HG03457 (cell line): Measurements from ENCODE around the gene PPL.
"Not testable (repeated sequence)": the region's sequence is repeated elsewhere in the genome, so short reads cannot be mapped to it uniquely, and the experiment has no call there.

Source experiments
- ATAC-seq: cut with Tn5 transposase; IDR thresholded peaks from one replicate; pipeline ENCODE4 v1.9.1; 2021; ENCODE audit warnings: moderate number of reproducible peaks; ENCODE audit not compliant: unreplicated experiment

PPL gene

DNA sequence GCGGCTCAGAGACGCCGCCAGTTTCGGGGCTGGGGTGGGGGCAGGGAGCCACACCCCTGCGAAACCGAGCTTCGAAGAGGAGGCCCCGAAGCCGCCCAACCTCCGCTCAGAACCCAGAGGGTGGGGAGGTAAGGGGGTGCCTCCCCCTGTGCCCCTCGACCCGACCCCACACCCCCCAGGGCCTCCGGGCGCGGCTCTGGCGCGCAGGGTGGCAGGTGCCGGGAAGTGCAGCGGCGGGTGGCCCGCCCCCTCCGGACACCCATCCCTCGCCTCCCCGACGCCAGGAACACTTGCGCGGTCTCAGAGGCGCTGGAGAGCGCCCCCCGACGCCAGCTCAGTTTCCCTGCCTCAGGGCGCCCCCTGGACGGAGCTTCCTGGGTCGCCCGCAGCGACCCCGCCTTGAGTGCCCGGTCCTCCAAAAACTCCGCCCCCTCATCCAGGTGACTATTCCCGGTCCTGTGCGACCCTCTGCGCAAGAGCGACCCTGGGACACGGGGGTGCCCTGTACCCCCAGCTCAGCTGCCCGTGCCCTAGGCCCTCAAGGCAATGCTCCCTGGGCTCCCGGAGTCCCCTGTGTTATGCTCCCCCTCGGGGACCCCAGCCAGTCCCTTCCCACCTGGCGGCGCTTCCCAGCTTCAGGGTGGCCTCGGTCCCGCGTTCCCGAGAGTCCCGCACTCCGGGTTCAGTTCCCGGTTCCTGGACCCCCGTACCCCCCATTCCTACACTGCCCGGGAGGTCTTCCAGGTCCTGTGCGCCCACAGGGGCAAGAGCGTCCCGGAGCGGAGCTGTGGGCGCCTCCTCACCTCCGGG is 562 bp downstream of the PPL start:
- ATAC-seq: no peak

DNA sequence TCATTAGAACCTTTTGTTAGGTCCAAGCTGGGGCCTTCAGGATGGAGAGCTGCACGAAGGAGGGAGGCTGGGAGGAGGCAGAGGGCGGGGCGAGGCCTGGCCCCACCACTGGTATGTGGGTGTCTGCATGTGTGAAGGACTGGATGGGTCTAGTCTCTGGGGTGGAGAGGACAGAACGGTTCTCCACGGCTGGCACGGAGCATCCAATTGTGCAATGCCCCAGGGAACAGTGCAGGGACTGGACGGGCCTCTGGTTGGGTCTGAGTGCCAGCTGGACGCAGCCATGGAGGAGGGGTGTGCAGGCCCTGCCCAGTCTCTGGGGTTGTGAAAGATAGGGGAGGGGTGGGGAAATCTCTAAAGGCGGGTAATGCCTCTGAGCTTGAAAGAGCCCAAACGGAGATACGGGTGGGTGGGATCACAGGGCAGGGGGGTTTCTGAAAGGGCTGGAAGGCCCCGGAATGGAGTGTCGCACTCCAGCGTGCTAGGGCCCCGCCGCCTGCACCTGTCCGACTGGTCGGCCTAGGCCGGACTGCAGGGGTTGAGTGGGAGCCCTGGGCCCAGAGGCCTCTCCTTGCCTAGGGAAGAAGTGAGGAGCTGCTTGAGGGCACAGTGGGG is 1.6 kb downstream of the PPL start:
- ATAC-seq: no peak

- ATAC-seq: no peak
Observed at GRCh38 chr16:4934591-4934990, 2.4 kb downstream of the PPL start.

DNA sequence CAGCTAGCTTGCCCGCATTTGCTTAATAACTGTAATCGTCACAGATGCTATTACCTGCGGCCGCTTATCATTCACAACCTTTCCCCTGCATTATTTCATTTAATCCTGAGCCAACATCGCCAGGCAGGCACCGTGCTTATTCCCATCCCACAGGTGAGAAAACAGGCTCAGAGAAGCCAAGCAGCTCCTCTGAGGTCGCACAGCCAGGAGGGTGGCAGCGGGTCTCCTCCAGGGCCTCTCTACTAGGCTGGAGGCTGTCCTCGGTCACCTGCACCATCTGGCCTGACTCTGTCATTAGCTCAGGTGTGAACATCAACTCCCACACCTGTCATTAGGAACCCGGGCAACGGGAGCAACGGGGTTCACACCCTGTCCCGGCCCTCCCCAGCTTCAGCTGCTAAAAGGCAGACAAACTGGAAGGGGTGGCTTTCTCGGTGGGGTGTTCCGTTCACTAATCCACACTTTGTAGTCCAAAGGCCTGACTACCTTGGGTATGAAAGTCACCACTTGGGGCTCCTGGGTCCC is 3.0 kb downstream of the PPL start:
- no peak for ATAC-seq

- no peak for ATAC-seq
Observed at GRCh38 chr16:4933433-4933832, 3.5 kb downstream of the PPL start.

GRCh38 chr16:4931381-4931780 is 5.6 kb downstream of the PPL start:
- ATAC-seq: no peak

- ATAC-seq: not testable (repeated sequence)
Observed at GRCh38 chr16:4929619-4930018, 7.3 kb downstream of the PPL start.

DNA sequence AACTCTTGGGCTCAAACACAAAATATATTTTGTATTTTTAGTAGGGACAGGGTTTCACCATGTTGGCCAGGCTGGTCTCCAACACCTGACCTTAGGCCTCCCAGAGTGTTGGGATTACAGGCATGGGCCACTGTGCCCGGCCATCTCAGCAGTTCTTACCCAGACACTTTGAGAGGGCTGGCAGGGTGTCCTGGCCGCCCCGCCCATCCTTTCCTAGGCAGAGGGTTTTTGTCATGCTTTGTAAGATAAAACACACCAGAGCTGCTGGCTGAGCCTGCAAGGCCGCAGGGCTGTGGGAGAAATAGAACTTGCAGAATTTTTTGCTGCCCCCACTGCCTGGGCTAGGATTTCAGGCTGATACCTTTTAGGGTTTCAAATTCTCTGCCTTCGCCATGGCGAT is 8.7 kb downstream of the PPL start:
- ATAC-seq: no peak

GRCh38 chr16:4927661-4928060 is 9.3 kb downstream of the PPL start:
- ATAC-seq: no peak

GRCh38 chr16:4926928-4927327 is 10.0 kb downstream of the PPL start:
- no peak for ATAC-seq

DNA sequence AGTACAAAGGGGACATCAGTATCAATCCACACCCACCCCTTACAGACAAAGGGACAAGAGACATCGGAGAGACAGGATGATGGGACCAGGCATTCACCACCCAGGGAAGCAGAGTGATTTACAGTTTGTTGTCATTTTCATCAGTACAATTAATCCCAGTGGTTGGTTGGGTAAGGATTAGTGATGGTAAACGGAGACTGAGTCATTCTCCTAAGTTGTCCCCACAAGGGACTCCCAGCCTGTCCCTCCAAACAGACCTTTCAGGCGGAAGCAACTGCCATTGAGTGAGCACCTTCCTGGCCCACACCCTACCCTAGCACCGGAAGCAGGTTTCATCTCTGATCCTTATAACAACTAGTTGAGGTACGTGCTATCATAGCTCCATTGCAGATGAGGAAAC is 11.2 kb downstream of the PPL start:
- no peak for ATAC-seq

DNA sequence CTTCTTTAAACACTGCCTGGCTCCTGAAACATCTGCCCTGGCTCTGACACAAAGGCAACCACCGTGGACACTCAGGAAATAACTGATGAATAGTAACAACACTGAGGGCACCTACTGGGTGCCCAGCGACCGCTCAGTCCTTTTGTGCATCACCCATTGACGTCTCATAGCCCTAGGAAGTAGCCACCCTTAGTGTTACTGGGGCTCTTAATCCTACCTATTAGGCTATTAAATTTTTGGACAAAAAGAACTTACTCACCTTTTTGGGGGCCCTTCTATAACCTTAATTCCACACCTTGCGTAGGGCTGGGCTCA is 11.7 kb downstream of the PPL start:
- ATAC-seq: no peak

GRCh38 chr16:4924593-4925292 is 12.2 kb downstream of the PPL start:
- ATAC-seq: no peak

GRCh38 chr16:4923853-4924252 is 13.1 kb downstream of the PPL start:
- ATAC-seq: no peak

DNA sequence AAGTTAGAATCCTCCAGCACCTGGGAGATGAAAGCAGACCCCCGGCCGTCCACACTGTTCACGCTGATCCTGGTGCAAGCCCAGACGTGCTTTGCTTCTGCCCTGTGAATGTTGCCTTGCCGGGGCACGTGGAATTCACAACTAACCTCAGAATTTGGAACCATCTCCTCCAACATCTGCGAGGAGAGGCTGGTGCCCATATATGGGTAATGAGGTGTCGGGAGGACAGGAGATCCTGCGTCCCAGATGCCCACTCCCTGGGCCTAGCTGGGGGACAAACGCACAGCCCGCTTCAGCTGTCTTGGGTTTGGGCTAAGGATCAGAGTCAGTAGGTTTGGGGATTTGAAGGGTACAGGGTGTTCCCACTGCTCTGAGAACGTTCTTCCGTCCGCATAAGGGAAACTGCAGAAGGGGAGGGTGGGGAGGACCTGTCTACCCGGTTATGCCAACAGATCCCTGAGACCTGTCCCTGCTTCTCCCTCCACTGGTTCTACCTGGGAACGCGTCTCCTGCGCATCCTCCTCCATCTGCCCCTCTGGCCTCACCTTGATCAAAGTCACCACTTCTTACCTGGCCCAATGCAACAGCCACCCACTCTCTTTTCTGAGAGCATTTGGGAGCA is 14.1 kb downstream of the PPL start:
- ATAC-seq: no peak

GRCh38 chr16:4920826-4921225 is 16.1 kb downstream of the PPL start:
- ATAC-seq: no peak

DNA sequence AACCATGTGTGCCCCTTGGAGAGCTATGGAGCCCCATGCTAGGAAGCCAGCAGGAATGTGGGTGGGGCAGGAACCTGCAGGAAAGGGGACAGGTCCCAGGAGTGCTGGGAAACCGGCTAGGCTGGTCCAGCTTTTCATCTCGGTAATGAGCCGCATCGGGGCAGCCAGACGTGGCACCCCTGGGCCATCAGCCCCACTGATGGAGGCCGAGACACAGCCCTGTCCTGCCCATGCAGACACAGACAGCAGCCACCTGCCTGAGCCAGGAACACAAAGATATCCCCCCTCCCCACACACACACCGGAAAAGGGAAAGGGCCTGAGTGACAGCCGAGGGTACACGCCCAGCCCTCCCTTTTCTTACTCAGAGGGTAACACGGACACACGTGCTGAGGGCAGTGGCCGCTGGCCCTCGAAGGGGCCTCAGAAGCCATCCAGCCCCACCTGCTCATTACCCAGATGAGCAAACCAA is 18.1 kb downstream of the PPL start:
- no peak for ATAC-seq

GRCh38 chr16:4917117-4917516 is 19.8 kb downstream of the PPL start:
- no peak for ATAC-seq

DNA sequence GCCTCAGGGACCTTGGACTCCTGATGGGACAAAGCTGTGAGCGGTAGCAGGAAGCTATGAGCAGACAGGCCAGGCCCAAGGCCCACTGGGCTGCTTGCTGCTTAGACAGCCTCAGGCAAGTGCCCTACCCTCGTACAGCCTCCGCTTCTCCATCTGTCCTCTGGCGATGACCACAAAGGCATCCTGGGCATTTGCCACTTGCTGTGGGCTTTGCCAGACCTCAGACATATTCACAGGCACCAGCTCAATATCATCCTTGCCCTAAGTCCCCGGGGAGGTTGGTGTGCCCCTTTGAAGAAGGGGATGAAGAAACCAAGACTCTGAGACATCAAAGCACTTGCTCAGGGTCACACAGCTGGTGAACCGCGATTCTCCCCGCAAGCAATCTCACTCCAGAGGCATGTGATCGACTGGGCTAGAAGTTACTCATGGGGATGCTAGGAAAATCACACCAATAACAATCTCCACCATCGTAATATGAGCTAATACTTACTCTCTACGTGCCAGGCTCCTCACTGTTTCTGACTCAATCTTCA is 21.7 kb downstream of the PPL start:
- ATAC-seq: no peak

GRCh38 chr16:4914528-4915225 is 22.3 kb downstream of the PPL start:
- ATAC-seq: no peak
